IMR-90 (cell line): ENCODE measurements around the gene SLC30A9. TPM values are rescaled to one million over a fixed set of nuclear protein-coding genes. Genes with fewer than 3 reads are reported as not detected.

Experiments used
- ATAC-seq: fragments of 200-7000 bp; cut with Tn5 transposase; 2 replicates; pipeline ENCODE4 v1.9.1; 2020; ENCODE audit warnings: low read depth, mild to moderate bottlenecking, moderate library complexity
- BruUV-seq: library from RNA; stranded (reverse); fragments of 400-500 nt; replicated peaks from 2 replicates; lab custom pipeline; 2021; lab: Mats Ljungman, UMichigan
- CTCF ChIA-PET: fragments of 300-600 bp; formaldehyde crosslinking; extraction: SDS; loops from one replicate; lab custom pipeline; 2021; ENCODE audit warnings: antibody characterized with exemption; lab: Yijun Ruan, JAX
- POLR2A ChIA-PET: fragments of 300-600 bp; sonication (Branson Sonifier 250); formaldehyde crosslinking; loops from one replicate; lab custom pipeline; 2022; ENCODE audit warnings: antibody characterized with exemption; ENCODE audit not compliant: unreplicated experiment; lab: Charles Lee
- DNase-seq: peaks from one replicate; pipeline ENCODE4 v3.0.0; 2013
- H2AFZ ChIP-seq: replicated peaks from 2 replicates; pipeline ENCODE3; 2013; ENCODE audit warnings: low read length, mild to moderate bottlenecking; ENCODE audit not compliant: poor library complexity
- H2AK5ac ChIP-seq: 2 replicates; pipeline ENCODE4 v1.6.1; 2013; ENCODE audit warnings: low read depth, low read length, inconsistent platforms
- H2AK9ac ChIP-seq: replicated peaks from 2 replicates; pipeline ENCODE3; 2013; ENCODE audit warnings: mild to moderate bottlenecking, low read depth, low read length, moderate library complexity; ENCODE audit not compliant: poor library complexity
- H2BK120ac ChIP-seq: 2 replicates; pipeline ENCODE4 v1.6.1; 2013; ENCODE audit warnings: low read depth, low read length, inconsistent platforms
- H2BK15ac ChIP-seq: 3 replicates; pipeline ENCODE4 v1.6.1; 2013; ENCODE audit warnings: low read depth, low read length, inconsistent platforms
- H2BK20ac ChIP-seq: 2 replicates; pipeline ENCODE4 v1.6.1; 2013; ENCODE audit warnings: low read depth, mild to moderate bottlenecking, inconsistent platforms, low read length, moderate library complexity
- H2BK5ac ChIP-seq: 2 replicates; pipeline ENCODE4 v1.6.1; 2013; ENCODE audit warnings: mild to moderate bottlenecking, low read depth, low read length, inconsistent platforms; ENCODE audit not compliant: poor library complexity, severe bottlenecking
- H3K14ac ChIP-seq: replicated peaks from 2 replicates; pipeline ENCODE4 v1.6.1; 2013; ENCODE audit warnings: low read depth, low read length, inconsistent platforms
- H3K18ac ChIP-seq: 2 replicates; pipeline ENCODE4 v1.6.1; 2013; ENCODE audit warnings: low read depth, low read length, control low read depth
- H3K23ac ChIP-seq: 2 replicates; pipeline ENCODE4 v1.6.1; 2013; ENCODE audit warnings: low read depth, low read length, inconsistent platforms
- H3K27ac ChIP-seq: 2 replicates; pipeline ENCODE4 v1.5.1; 2013; ENCODE audit warnings: mild to moderate bottlenecking, control low read depth, low read length; ENCODE audit not compliant: insufficient read depth
- H3K27me3 ChIP-seq: 2 replicates; pipeline ENCODE4 v1.6.1; 2013; ENCODE audit warnings: low read length; ENCODE audit not compliant: control insufficient read depth, insufficient read depth
- H3K36me3 ChIP-seq: 2 replicates; pipeline ENCODE4 v1.6.1; 2013; ENCODE audit warnings: low read length, mixed read lengths; ENCODE audit not compliant: control insufficient read depth, insufficient read depth
- H3K4ac ChIP-seq: 2 replicates; pipeline ENCODE4 v1.6.1; 2013; ENCODE audit warnings: low read depth, low read length, inconsistent platforms
- H3K4me1 ChIP-seq: 2 replicates; pipeline ENCODE4 v1.6.1; 2013; ENCODE audit warnings: low read length, mixed read lengths; ENCODE audit not compliant: control insufficient read depth, insufficient read depth
- H3K4me2 ChIP-seq: 2 replicates; pipeline ENCODE4 v1.6.1; 2013; ENCODE audit warnings: low read depth, mild to moderate bottlenecking, control low read depth, low read length, moderate library complexity
- H3K4me3 ChIP-seq: 2 replicates; pipeline ENCODE4 v1.5.1; 2013; ENCODE audit warnings: low read depth, mild to moderate bottlenecking, control low read depth, low read length, moderate library complexity; ENCODE audit not compliant: insufficient read depth
- H3K56ac ChIP-seq: 2 replicates; pipeline ENCODE4 v1.6.1; 2013; ENCODE audit warnings: low read length, inconsistent platforms; ENCODE audit not compliant: insufficient read depth; ENCODE audit errors: extremely low read depth
- H3K79me1 ChIP-seq, 2 experiments: 2 replicates each; pipeline ENCODE4 v1.6.1; 2013; ENCODE audit warnings: low read length in 2 of 2, inconsistent platforms in 1 of 2, low read depth in 1 of 2
- H3K9ac ChIP-seq: 2 replicates; pipeline ENCODE4 v1.6.1; 2013; ENCODE audit warnings: low read depth, low read length, control low read depth
- H3K9me1 ChIP-seq: 2 replicates; pipeline ENCODE4 v1.6.1; 2013; ENCODE audit warnings: low read length, inconsistent platforms; ENCODE audit not compliant: insufficient read depth
- H3K9me3 ChIP-seq: 2 replicates; pipeline ENCODE4 v1.6.1; 2013; ENCODE audit warnings: low read length; ENCODE audit not compliant: control insufficient read depth, insufficient read depth
- H4K20me1 ChIP-seq: 2 replicates; pipeline ENCODE4 v1.6.1; 2013; ENCODE audit warnings: low read length, inconsistent platforms; ENCODE audit not compliant: insufficient read depth
- H4K5ac ChIP-seq: 2 replicates; pipeline ENCODE4 v1.6.1; 2013; ENCODE audit warnings: mild to moderate bottlenecking, low read depth, low read length, control low read depth
- H4K8ac ChIP-seq, 2 experiments: 2 replicates each; pipeline ENCODE4 v1.6.1; 2013; ENCODE audit warnings: low read depth in 2 of 2, low read length in 2 of 2, control low read depth in 1 of 2, inconsistent platforms in 1 of 2
- H4K91ac ChIP-seq: 2 replicates; pipeline ENCODE4 v1.6.1; 2013; ENCODE audit warnings: low read depth, low read length, inconsistent platforms; ENCODE audit not compliant: insufficient read depth
- RAD21 ChIP-seq: IDR thresholded peaks from 2 replicates; pipeline ENCODE4 v1.6.1; 2012; ENCODE audit warnings: low read length, improper control_type of control experiment
- RFX5 ChIP-seq: IDR thresholded peaks from 2 replicates; pipeline ENCODE4 v1.8.0; 2012; ENCODE audit warnings: low read depth, mild to moderate bottlenecking, low read length, moderate library complexity
- SMC3 ChIP-seq: fragments of 150-350 bp; IDR thresholded peaks from 2 replicates; pipeline ENCODE4 v1.6.1; 2016; ENCODE audit warnings: low read depth, mild to moderate bottlenecking, antibody characterized with exemption, low read length, moderate library complexity
- USF2 ChIP-seq: fragments of 150-350 bp; IDR thresholded peaks from 2 replicates; pipeline ENCODE4 v1.6.1; 2017; ENCODE audit warnings: mild to moderate bottlenecking, antibody characterized with exemption, low read length, low read depth
- WGBS, 2 experiments: methylation state at CpG; one replicate each; pipeline versions ENCODE4 v1.1.5 to v1.1.7; 2013; ENCODE audit warnings: missing lambda C conversion rate in 2 of 2; ENCODE audit not compliant: insufficient read length in 1 of 2; ENCODE audit errors: extremely low coverage in 2 of 2; 5-methylcytosine and 5-hydroxymethylcytosine counted together
- dilution Hi-C: fragments of 300-500 bp; cut with HindIII; formaldehyde crosslinking; loops from one replicate; pipeline ENCODE4 v1.14.3; 2018; ENCODE audit warnings: low sequenced_read_pairs; ENCODE audit not compliant: unreplicated experiment
- in situ Hi-C: fragments of 300-500 bp; cut with MboI; formaldehyde crosslinking; loops from 3 replicates; pipeline ENCODE4 v1.14.3; 2019; ENCODE audit warnings: low sequenced_read_pairs, inconsistent platforms, mixed read lengths
- intact Hi-C: fragments of 100-400 bp; cut with micrococcal nuclease; formaldehyde crosslinking; loops from 2 replicates; pipeline ENCODE4 v1.10.0; 2022
- polyA plus RNA-seq, 3 experiments: library from polyadenylated mRNA; depleted of rRNA; stranded (reverse); fragments of >200 nt; gene quantifications; 2 replicates each; pipeline ENCODE4 v1.2.3, GENCODE V29; 2012; ENCODE audit warnings: low replicate concordance in 1 of 3
- total RNA-seq: library from RNA; depleted of rRNA; stranded (reverse); fragments of >200 nt; gene quantifications from 2 replicates; pipeline ENCODE4 v1.2.3, GENCODE V29; 2012

Gene SLC30A9
- total and polyA plus RNA-seq, 2 of the 4 experiments (the other 2 are of a cell fraction) = 32.0 to 72.6 TPM

DNA sequence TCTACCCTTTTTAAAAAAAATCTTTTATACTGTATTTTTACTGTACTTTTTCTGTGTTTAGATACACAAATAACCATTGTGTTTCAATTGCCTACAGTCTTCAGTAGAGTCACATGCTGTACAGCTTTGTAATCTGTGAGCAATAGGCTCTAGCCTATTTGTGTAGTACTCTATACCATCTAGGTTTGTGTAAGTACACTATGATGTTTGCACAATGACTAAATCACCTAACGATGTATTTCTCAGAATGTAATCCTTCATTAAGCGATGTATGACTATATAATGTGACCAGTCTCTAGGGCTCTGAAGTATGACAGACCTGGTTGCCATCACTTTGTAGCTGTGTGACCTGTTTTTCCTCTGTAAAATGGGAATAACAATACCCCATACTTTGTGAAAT, 22.9 kb upstream of the SLC30A9 start:
- Histone ChIP-seq H3K4me1 (no peaks in the 10 kb centered on the region), H2AK5ac (no peak overlapping the region), H3K4me3 (no peak overlapping the region), H2BK20ac (no peak overlapping the region), H2BK5ac (no peak overlapping the region), H3K18ac (no peak overlapping the region), H3K27ac (no peak overlapping the region), H4K20me1 (no peaks in the 10 kb centered on the region), H4K8ac (no peak overlapping the region), H3K9ac (no peak overlapping the region), H3K9me1 (no peaks in the 10 kb centered on the region), H3K56ac (no peak overlapping the region), H4K5ac (no peak overlapping the region), H3K4ac (no peak overlapping the region), H3K4me2 (no peak overlapping the region), H3K23ac (no peak overlapping the region), H2BK120ac (no peak overlapping the region), H2AK9ac (no peak overlapping the region), H3K9me3 (no peaks in the 10 kb centered on the region), H2AFZ (no peak overlapping the region), H3K36me3 (no peaks in the 10 kb centered on the region), H4K91ac (no peak overlapping the region), H2BK15ac (no peak overlapping the region), H3K27me3 (no peaks in the 10 kb centered on the region), H3K14ac (no peak overlapping the region), H3K79me1 (no peaks in the 10 kb centered on the region)
- no peak for ATAC-seq
- dilution Hi-C loops = no loop called here
- POLR2A ChIA-PET = interaction anchor here (0.6 kb wide), 1 partner anchor 18 kb away, joined by 4 read pairs; no protein-coding TSS in a partner anchor
- WGBS, 2 experiments = no CpG with 5 or more reads among the region's 2 CpGs
- no TSS peak for BruUV-seq
- intact Hi-C loops = no loop called here
- in situ Hi-C loops = no loop called here
- CTCF ChIA-PET = no interaction called here
- DNase-seq = no peak
- no peak for TF ChIP-seq SMC3
- no peak for TF ChIP-seq USF2
- no peak for TF ChIP-seq RAD21
- TF ChIP-seq RFX5 = no peak
